Mucosa of rectum (tissue), 2 donors: ENCODE measurements around the gene RPTOR.

Source experiments
- H3K27ac ChIP-seq, 2 donors: one replicate each; pipeline ENCODE4 v1.7.0; 2013; ENCODE audit warnings: inconsistent platforms in 2 of 2, low read depth in 2 of 2, low read length in 2 of 2
- H3K27me3 ChIP-seq, 2 donors: one replicate each; pipeline ENCODE4 v1.7.0; 2013; ENCODE audit warnings: low read length in 2 of 2; ENCODE audit not compliant: control insufficient read depth in 2 of 2, insufficient read depth in 2 of 2
- H3K36me3 ChIP-seq, 2 donors: one replicate each; pipeline ENCODE4 v1.7.0; 2013; ENCODE audit warnings: low read length in 2 of 2; ENCODE audit not compliant: control insufficient read depth in 2 of 2, insufficient read depth in 2 of 2
- H3K4me1 ChIP-seq, 2 donors: one replicate each; pipeline ENCODE4 v1.7.0; 2013; ENCODE audit warnings: low read length in 2 of 2, mild to moderate bottlenecking in 1 of 2; ENCODE audit not compliant: control insufficient read depth in 2 of 2, insufficient read depth in 2 of 2
- H3K4me3 ChIP-seq, 2 donors: one replicate each; pipeline ENCODE4 v1.7.0; 2013; ENCODE audit warnings: low read length in 2 of 2
- H3K9ac ChIP-seq, 2 donors: one replicate each; pipeline ENCODE4 v1.7.0; 2013; ENCODE audit warnings: low read length in 2 of 2, low read depth in 1 of 2, mild to moderate bottlenecking in 1 of 2
- H3K9me3 ChIP-seq, 2 donors: one replicate each; pipeline ENCODE4 v1.7.0; 2013; ENCODE audit warnings: low read length in 2 of 2; ENCODE audit not compliant: control insufficient read depth in 2 of 2
- donor health status: healthy.
- donor health status: Normal muscosa, but diverticular disease.

Gene RPTOR

GRCh38 chr17:80981062-80981902, 436.6 kb downstream of the RPTOR start:
- Histone ChIP-seq H3K9me3 (no peaks in the 10 kb centered on the region), H3K27me3 (peaks cover 2 to 7% of the 10 kb centered on the region in 2 donors), H3K36me3 (no peaks in the 10 kb centered on the region), H3K4me3 (no peak overlapping the region), H3K27ac (no peak overlapping the region), H3K9ac (no peak overlapping the region), H3K4me1 (peaks cover 0 to 2% of the 10 kb centered on the region in 2 donors)

GRCh38 chr17:80981929-80982425, 437.3 kb downstream of the RPTOR start:
- Histone ChIP-seq H3K36me3 (no peaks in the 10 kb centered on the region), H3K27ac (no peak overlapping the region), H3K9ac (no peak overlapping the region), H3K9me3 (no peaks in the 10 kb centered on the region), H3K4me1 (peaks cover 0 to 2% of the 10 kb centered on the region in 2 donors), H3K4me3 (no peak overlapping the region), H3K27me3 (peaks cover 2 to 7% of the 10 kb centered on the region in 2 donors)

- H3K9me3 ChIP-seq: no peaks in the 10 kb centered on the region
- H3K27ac ChIP-seq: no peak overlapping the region
- H3K36me3 ChIP-seq: no peaks in the 10 kb centered on the region
- no peak overlapping the region for H3K4me3 ChIP-seq
- peaks cover 0 to 2% of the 10 kb centered on the region in 2 donors for H3K4me1 ChIP-seq
- H3K27me3 ChIP-seq: peaks cover 2 to 7% of the 10 kb centered on the region in 2 donors
- H3K9ac ChIP-seq: no peak overlapping the region
Observed at GRCh38 chr17:80982426-80982974, 437.9 kb downstream of the RPTOR start.

- H3K9me3 ChIP-seq: no peaks in the 10 kb centered on the region
- no peak overlapping the region for H3K9ac ChIP-seq
- peaks cover 2 to 7% of the 10 kb centered on the region in 2 donors for H3K27me3 ChIP-seq
- no peak overlapping the region for H3K4me3 ChIP-seq
- peaks cover 0 to 2% of the 10 kb centered on the region in 2 donors for H3K4me1 ChIP-seq
- no peak overlapping the region for H3K27ac ChIP-seq
- no peaks in the 10 kb centered on the region for H3K36me3 ChIP-seq
Observed at GRCh38 chr17:80983545-80983944, 438.9 kb downstream of the RPTOR start.

GRCh38 chr17:80984749-80985148, 440.1 kb downstream of the RPTOR start:
- no peak overlapping the region for H3K9ac ChIP-seq
- H3K9me3 ChIP-seq: no peaks in the 10 kb centered on the region
- peaks cover 2 to 7% of the 10 kb centered on the region in 2 donors for H3K27me3 ChIP-seq
- no peaks in the 10 kb centered on the region for H3K36me3 ChIP-seq
- peaks cover 9 to 10% of the 10 kb centered on the region in 2 donors for H3K4me1 ChIP-seq
- no peak overlapping the region for H3K4me3 ChIP-seq
- H3K27ac ChIP-seq: no peak overlapping the region

- peaks cover 2 to 7% of the 10 kb centered on the region in 2 donors for H3K27me3 ChIP-seq
- no peaks in the 10 kb centered on the region for H3K9me3 ChIP-seq
- no peaks in the 10 kb centered on the region for H3K36me3 ChIP-seq
- H3K27ac ChIP-seq: no peak overlapping the region
- H3K4me1 ChIP-seq: peaks cover 9 to 10% of the 10 kb centered on the region in 2 donors
- no peak overlapping the region for H3K9ac ChIP-seq
- H3K4me3 ChIP-seq: no peak overlapping the region
Observed at GRCh38 chr17:80986046-80986445, 441.4 kb downstream of the RPTOR start.

- H3K9me3 ChIP-seq: no peaks in the 10 kb centered on the region
- H3K27me3 ChIP-seq: peaks cover 2% of the 10 kb centered on the region in 2 donors
- H3K4me1 ChIP-seq: peaks cover 9 to 13% of the 10 kb centered on the region in 2 donors
- no peaks in the 10 kb centered on the region for H3K36me3 ChIP-seq
- H3K27ac ChIP-seq: no peak overlapping the region
- no peak overlapping the region for H3K9ac ChIP-seq
- H3K4me3 ChIP-seq: no peak overlapping the region
Observed at GRCh38 chr17:80986816-80987475, 442.3 kb downstream of the RPTOR start.

GRCh38 chr17:80987941-80988461, 443.4 kb downstream of the RPTOR start:
- Histone ChIP-seq H3K4me3 (no peak overlapping the region), H3K27me3 (peaks cover 0 to under 1% of the 10 kb centered on the region in 2 donors), H3K4me1 (peaks cover 13 to 19% of the 10 kb centered on the region in 2 donors), H3K9ac (no peak overlapping the region), H3K27ac (no peak overlapping the region), H3K36me3 (no peaks in the 10 kb centered on the region), H3K9me3 (no peaks in the 10 kb centered on the region)

GRCh38 chr17:80989586-80989913, 444.9 kb downstream of the RPTOR start:
- H3K4me3 ChIP-seq: peak overlapping the region in 1 of 2 donors; percentile 44
- H3K27me3 ChIP-seq: no peaks in the 10 kb centered on the region
- no peaks in the 10 kb centered on the region for H3K9me3 ChIP-seq
- H3K4me1 ChIP-seq: peaks cover 18 to 26% of the 10 kb centered on the region in 2 donors
- peak overlapping the region in 1 of 2 donors; percentile 44 for H3K9ac ChIP-seq
- no peak overlapping the region for H3K27ac ChIP-seq
- H3K36me3 ChIP-seq: no peaks in the 10 kb centered on the region
